Astrocyte of the hippocampus (primary cell): ENCODE results near the gene MAP2K2.

Experiments used
- DNase-seq: peaks from one replicate; pipeline ENCODE4 v3.0.0; 2011; ENCODE audit warnings: low read depth, low spot score

Gene MAP2K2

DNA sequence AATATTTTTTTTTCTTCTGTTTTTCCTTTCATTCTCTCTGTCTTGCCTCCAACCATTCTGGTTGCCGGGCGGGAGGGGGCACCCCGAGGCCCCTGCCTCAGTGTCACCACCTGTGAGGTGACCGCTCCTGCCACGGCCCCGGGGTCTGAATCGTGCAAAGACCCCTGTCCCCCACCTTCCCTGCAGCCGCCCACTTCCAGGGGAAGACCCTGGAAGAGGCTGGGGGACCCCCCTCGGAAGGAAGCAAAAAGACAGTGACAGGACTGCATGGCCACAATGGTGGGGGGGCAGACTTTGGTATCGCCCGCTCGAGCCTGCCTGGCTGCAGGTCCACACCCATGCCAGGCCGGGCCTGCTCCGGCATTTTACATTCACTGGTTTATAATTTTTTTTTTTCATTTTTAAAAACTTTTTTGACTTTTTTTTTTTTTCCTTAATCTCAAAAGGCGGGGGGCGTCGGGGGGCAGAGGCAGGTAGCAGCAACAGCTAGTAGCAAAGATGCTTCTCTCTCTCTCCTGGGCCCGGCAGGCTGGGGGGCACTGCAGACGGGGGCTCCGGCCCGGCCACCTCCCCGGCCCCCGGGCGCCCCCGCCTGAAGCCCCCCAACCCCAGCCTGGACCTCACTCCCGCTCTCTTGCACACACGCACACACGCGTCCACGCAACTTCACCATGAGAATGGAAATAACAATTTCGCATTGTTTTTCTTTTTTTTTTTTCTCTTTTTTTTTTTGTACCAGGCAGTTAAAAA is 79.8 kb downstream of the MAP2K2 start:
- DNase-seq = no peak

DNA sequence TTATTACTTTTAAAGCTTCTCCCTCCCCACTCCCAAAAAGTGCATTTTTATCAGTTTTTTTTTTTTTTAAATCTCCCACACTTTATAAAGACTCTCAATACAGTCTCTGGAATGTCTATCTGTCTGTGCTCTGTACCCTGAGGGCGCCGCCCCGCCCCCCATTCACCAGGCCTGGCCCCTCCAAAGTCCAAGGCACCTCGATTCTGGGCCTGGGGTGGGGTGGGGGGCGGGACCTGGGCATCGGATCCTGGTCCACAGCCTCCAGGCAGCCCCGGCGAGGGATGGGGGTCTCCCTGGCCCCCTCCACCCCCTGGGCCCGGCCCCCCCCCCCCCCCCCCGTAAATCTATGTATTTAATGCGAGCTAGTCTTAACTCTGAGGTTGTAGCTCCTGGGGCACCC is 80.5 kb downstream of the MAP2K2 start:
- DNase-seq = no peak

DNA sequence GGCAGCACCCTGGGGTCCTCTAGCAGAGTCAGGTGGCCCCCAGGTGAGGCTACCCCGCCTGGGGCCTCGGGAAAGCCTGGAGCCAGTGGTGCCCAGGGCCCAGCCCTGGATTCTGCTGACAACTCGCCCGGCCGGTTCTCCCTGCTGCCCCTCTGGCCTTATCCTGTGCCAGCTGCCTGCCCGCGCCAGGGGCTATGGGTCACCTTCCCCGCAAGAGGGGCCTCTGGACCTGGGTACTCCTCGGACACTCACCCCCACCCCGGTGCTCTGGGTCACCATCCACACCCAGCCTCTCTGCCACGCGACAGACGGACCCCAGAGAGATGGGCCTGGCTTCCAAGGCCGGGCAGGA is 81.2 kb downstream of the MAP2K2 start:
- no peak for DNase-seq

DNA sequence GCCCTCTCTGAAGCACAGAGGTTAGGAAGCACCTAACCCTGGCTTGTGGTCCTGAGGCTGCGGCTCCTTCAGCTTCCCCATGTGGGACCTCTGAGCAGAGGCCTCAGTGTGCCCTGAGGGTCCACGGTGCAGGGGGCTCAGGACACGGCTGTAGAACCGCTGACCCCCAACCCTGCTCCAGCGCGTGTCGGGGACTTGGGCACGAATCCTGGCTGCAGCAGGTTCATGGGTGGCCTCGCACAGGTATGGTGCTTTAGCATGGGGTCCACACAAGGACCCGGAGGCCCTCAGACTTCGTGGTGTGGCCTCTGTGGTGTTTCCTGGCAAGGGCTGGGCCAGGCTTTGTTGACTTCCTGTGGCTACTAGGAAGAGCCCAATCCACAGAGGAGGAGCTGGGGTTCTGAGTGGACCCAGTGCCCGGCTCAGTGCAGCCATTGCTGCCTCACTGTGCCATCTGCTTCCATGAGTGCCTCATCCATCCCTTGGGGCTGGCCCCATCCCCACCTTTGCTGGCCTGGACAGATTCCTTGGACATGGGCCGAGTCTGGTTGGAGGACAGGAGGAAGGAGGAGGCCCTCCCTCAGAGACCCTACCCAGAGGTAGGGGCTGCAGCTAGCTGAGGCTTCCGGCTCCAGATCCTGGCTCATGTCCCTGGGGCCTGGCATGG is 81.7 kb downstream of the MAP2K2 start:
- no peak for DNase-seq
